Cardiac muscle cell (in vitro differentiated cells and primary cell): ENCODE data around the gene COG4. TPM values are rescaled to one million over a fixed set of nuclear protein-coding genes. Genes with fewer than 3 reads are reported as not detected.

ENCODE experiments used
- DNase-seq, 2 donors: peaks; one replicate each; pipeline versions ENCODE4 v3.0.0 to v3.0.0-alpha.2; 2010 to 2017; ENCODE audit warnings: low read depth in 1 of 2, low spot score in 1 of 2
- H3K27ac ChIP-seq: fragments of 200-600 bp; sonication (generic); 2 replicates; pipeline ENCODE4 v1.5.1; 2016
- H3K27me3 ChIP-seq: fragments of 200-600 bp; sonication (generic); 2 replicates; pipeline ENCODE4 v1.6.0; 2016; ENCODE audit warnings: control low read depth
- H3K36me3 ChIP-seq: fragments of 200-600 bp; sonication (generic); 2 replicates; pipeline ENCODE4 v1.5.1; 2016; ENCODE audit warnings: control low read depth
- H3K4me1 ChIP-seq: fragments of 200-600 bp; sonication (generic); 2 replicates; pipeline ENCODE4 v1.8.1; 2017; ENCODE audit warnings: low read depth, mild to moderate bottlenecking, mixed run types
- H3K4me3 ChIP-seq: fragments of 200-600 bp; sonication (generic); 2 replicates; pipeline ENCODE4 v1.5.1; 2016; ENCODE audit warnings: mild to moderate bottlenecking
- H3K9me3 ChIP-seq: fragments of 200-600 bp; sonication (generic); 2 replicates; pipeline ENCODE4 v1.5.1; 2017; ENCODE audit warnings: low read depth, mild to moderate bottlenecking, control low read depth
- CTCF ChIP-seq: IDR thresholded peaks from 2 replicates; pipeline ENCODE4 v1.5.1; 2012; ENCODE audit warnings: low read depth, mild to moderate bottlenecking, low read length
- polyA plus RNA-seq: library from polyadenylated mRNA; unstranded; fragments of >200 nt; fragmentation: Nextera tagmentation; extraction: Ambion mirVana; gene quantifications from 2 replicates; pipeline ENCODE4 v1.2.1, GENCODE V29; 2016
- total RNA-seq: library from RNA; depleted of rRNA; stranded (reverse); fragments of >200 nt; gene quantifications from 2 replicates; pipeline ENCODE4 v1.2.3, GENCODE V29; 2016

Gene COG4
- total and polyA plus RNA-seq, 2 experiments from 2014 or later = 67.6 to 77.3 TPM

GRCh38 chr16:70512456-70512855 is 10.9 kb downstream of the COG4 start:
- no peak overlapping the region for H3K4me3 ChIP-seq
- H3K4me1 ChIP-seq = no peaks in the 10 kb centered on the region
- H3K9me3 ChIP-seq = no peaks in the 10 kb centered on the region
- no peak for TF ChIP-seq CTCF
- H3K27me3 ChIP-seq = no peaks in the 10 kb centered on the region
- H3K36me3 ChIP-seq = peaks cover 69% of the 10 kb centered on the region
- no peak overlapping the region for H3K27ac ChIP-seq
- no peak for DNase-seq

- Histone ChIP-seq H3K36me3 (peaks cover 64% of the 10 kb centered on the region), H3K27ac (no peak overlapping the region), H3K27me3 (no peaks in the 10 kb centered on the region), H3K4me1 (no peaks in the 10 kb centered on the region), H3K9me3 (no peaks in the 10 kb centered on the region), H3K4me3 (no peak overlapping the region)
- no peak for DNase-seq
- no peak for TF ChIP-seq CTCF
Observed at GRCh38 chr16:70511833-70512232, 11.5 kb downstream of the COG4 start.

GRCh38 chr16:70510216-70510615 is 13.1 kb downstream of the COG4 start:
- Histone ChIP-seq H3K27me3 (no peaks in the 10 kb centered on the region), H3K36me3 (peaks cover 54% of the 10 kb centered on the region), H3K9me3 (no peaks in the 10 kb centered on the region), H3K4me1 (no peaks in the 10 kb centered on the region), H3K4me3 (no peak overlapping the region), H3K27ac (no peak overlapping the region)
- no peak for TF ChIP-seq CTCF
- no peak for DNase-seq

GRCh38 chr16:70508752-70509151 is 14.6 kb downstream of the COG4 start:
- Histone ChIP-seq H3K9me3 (no peaks in the 10 kb centered on the region), H3K27ac (no peak overlapping the region), H3K27me3 (no peaks in the 10 kb centered on the region), H3K36me3 (peaks cover 46% of the 10 kb centered on the region), H3K4me1 (no peaks in the 10 kb centered on the region), H3K4me3 (no peak overlapping the region)
- peak in 1 of 2 donors; percentile 16 for DNase-seq
- peak; percentile 16 for TF ChIP-seq CTCF

GRCh38 chr16:70496513-70496912 is 26.8 kb downstream of the COG4 start:
- Histone ChIP-seq H3K9me3 (no peaks in the 10 kb centered on the region), H3K36me3 (peaks cover 12% of the 10 kb centered on the region), H3K27ac (no peak overlapping the region), H3K27me3 (no peaks in the 10 kb centered on the region), H3K4me1 (peaks cover 14% of the 10 kb centered on the region), H3K4me3 (no peak overlapping the region)
- TF ChIP-seq CTCF = no peak
- DNase-seq = no peak
